Spleen (tissue), 13 donors: ENCODE data around the gene IGFALS. TPM values are rescaled to one million over a fixed set of nuclear protein-coding genes. Genes with fewer than 3 reads are reported as not detected.

ENCODE experiments used
- DNase-seq: peaks from one replicate; pipeline ENCODE4 v3.0.0-alpha.2; 2020
- H3K27ac ChIP-seq, 8 donors: fragments of 200-600 bp; sonication (generic) in 7 of 8; 1 replicate in 4 of 8; 2 replicates in 4 of 8; pipeline versions ENCODE4 v1.5.0 to v1.8.0; 2016 to 2021; ENCODE audit warnings: inconsistent platforms in 4 of 8, mild to moderate bottlenecking in 4 of 8, moderate library complexity in 1 of 8
- H3K27me3 ChIP-seq, 7 donors: fragments of 200-600 bp; sonication (generic) in 6 of 7; replicated peaks in 1 of 7; 1 replicate in 4 of 7; 2 replicates in 3 of 7; pipeline versions ENCODE4 v1.5.0 to v1.8.0; 2016 to 2021; ENCODE audit warnings: inconsistent platforms in 3 of 7, mild to moderate bottlenecking in 1 of 7
- H3K36me3 ChIP-seq, 6 donors: fragments of 200-600 bp; sonication (generic) in 5 of 6; 1 replicate in 4 of 6; 2 replicates in 2 of 6; pipeline versions ENCODE4 v1.5.0 to v1.8.0; 2016 to 2021; ENCODE audit warnings: inconsistent platforms in 2 of 6
- H3K4me1 ChIP-seq, 6 donors: fragments of 200-600 bp; sonication (generic) in 5 of 6; 1 replicate in 3 of 6; 2 replicates in 3 of 6; pipeline versions ENCODE4 v1.5.0 to v1.8.0; 2016 to 2021; ENCODE audit warnings: inconsistent platforms in 3 of 6
- H3K4me3 ChIP-seq, 8 donors: fragments of 200-600 bp; sonication (generic) in 7 of 8; 1 replicate in 4 of 8; 2 replicates in 4 of 8; pipeline versions ENCODE4 v1.5.0 to v1.8.0; 2016 to 2021; ENCODE audit warnings: inconsistent platforms in 4 of 8, mild to moderate bottlenecking in 4 of 8, moderate library complexity in 2 of 8
- H3K9me3 ChIP-seq, 8 donors: fragments of 200-600 bp; sonication (generic) in 7 of 8; 1 replicate in 4 of 8; 2 replicates in 4 of 8; pipeline versions ENCODE4 v1.5.0 to v1.8.0; 2016 to 2021; ENCODE audit warnings: inconsistent platforms in 4 of 8
- POLR2A ChIP-seq, 3 donors: fragments of 450-650 bp; IDR thresholded peaks; one replicate each; pipeline ENCODE4 v1.5.1; 2017; ENCODE audit warnings: antibody characterized with exemption in 3 of 3, mild to moderate bottlenecking in 1 of 3
- POLR2AphosphoS5 ChIP-seq, 3 donors: sonication (generic); formaldehyde crosslinking; IDR thresholded peaks; one replicate each; pipeline ENCODE4 v1.5.1; 2017; ENCODE audit warnings: antibody characterized with exemption in 3 of 3
- WGBS, 5 donors: extraction: QIAGEN DNeasy Blood & Tissue Kit in 3 of 5; methylation state at CpG; one replicate each; pipeline versions ENCODE4 v1.1.5 to v1.1.7; 2013 to 2018; 5-methylcytosine and 5-hydroxymethylcytosine counted together
- intact Hi-C: fragments of 100-400 bp; cut with DNase I; formaldehyde crosslinking; loops from one replicate; pipeline ENCODE4 v1.15.0; 2023; ENCODE audit warnings: low total_unique reads
- long read RNA-seq, 2 donors: transcript quantifications; one replicate each; lab custom pipeline, GENCODE V29; 2026
- polyA plus RNA-seq, 3 donors: library from polyadenylated mRNA; stranded (reverse); fragments of 200-250 nt; gene quantifications; one replicate each; pipeline ENCODE4 v1.2.1, GENCODE V29; 2013
- total RNA-seq, 7 donors: library from RNA; depleted of rRNA in 3 of 7; stranded (reverse); fragments of >200 nt in 3 of 7; fragmentation: NEBNext Ultra II Directional in 4 of 7; extraction: Animal tissue kit (Norgen Biotek cat#: 25700) in 4 of 7; gene quantifications; one replicate each; pipeline versions ENCODE4 v1.1.0 to v1.2.1, GENCODE V29; 2016 to 2021
- TF ChIP-seq, protein P1 (sequence below), 11 experiments: fragments of 200-600 bp in 7 of 11; fragments of 450-650 bp in 4 of 11; sonication (generic) in 4 of 11; IDR thresholded peaks in 8 of 11; conservative IDR thresholded peaks in 3 of 11; 1 replicate in 7 of 11; 2 replicates in 4 of 11; pipeline versions ENCODE4 v1.4.0 to v1.8.0; 2016 to 2021; ENCODE audit warnings: antibody characterized with exemption in 11 of 11, inconsistent platforms in 4 of 11, mild to moderate bottlenecking in 1 of 11
- donor health status: healthy with polysubstance abuse.
- donor health status: DM: no; HTN: no; CAD: no; lungs with moderate emphysema.
- donor health status: DM: no; HTN: no; CAD: no.
- donor health status: Bipolar disorder and iron deficiency.
- donor health status: healthy.
- donor health status: DM: no; HTN: no; CAD: no.
- donor health status: DM: yes; HTN: yes; CAD: no.

Gene IGFALS
- total RNA-seq: under 1 TPM in 5 of 7 donors, not detected in 2; 0.21 to 0.63 (median 0.39) TPM
- polyA plus RNA-seq: under 1 TPM; 0.14 to 0.19 (median 0.17) TPM
- long read RNA-seq, donor 1: 0 reads
- long read RNA-seq, donor 2: 0 reads

DNA sequence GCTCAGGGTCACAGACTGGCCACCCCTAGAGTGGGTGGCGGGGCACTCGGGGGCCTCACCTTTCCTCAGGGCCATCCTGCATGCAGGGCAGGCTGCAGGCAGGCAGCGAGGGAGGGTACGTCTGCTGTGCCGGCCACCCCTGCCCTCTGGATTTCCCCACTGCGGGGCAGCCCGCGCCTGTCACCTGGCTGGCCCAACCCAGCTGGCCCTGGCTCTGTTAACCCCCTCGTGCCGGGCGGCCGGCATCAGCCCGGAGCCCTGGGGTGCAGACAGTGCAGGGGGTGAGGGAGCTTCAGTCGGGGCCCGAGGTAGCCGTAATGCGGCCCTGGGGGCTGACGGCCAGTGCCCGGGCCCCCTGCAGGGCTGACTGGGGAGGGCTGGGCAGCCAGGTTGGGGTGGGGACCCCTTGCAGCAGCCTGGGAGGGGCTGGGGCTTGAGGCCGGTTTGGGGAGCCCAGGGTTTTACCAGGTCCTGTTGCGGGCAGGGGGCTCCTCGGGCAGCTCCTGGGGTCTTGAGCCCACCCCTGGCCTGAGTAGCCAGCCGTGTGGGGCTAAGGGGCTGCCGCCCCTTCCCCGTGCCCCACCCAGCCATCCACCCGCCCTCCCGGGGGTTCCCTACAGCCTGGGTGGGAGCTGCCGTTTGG lies at the start of gene IGFALS:
TSS of gene IGFALS (minus strand) at position 128 of the 643 bp plus-strand sequence. CDS start at position 75, 53 bp downstream.
- 63 to 86% (median 80%) methylated on average over 14 to 28 of the region's 28 CpGs for WGBS, 5 donors
- H3K4me3 ChIP-seq: no peak within 1 kb of the TSS
- no peaks in the 10 kb centered on the region for H3K27me3 ChIP-seq
- DNase-seq: no peak
- no peak within 1 kb of the TSS for H3K27ac ChIP-seq
- peaks cover 0 to 20% (median 17%) of the 10 kb centered on the region in 8 donors for H3K9me3 ChIP-seq
- peaks cover 0 to 42% (median 30%) of the 10 kb centered on the region in 6 donors for H3K36me3 ChIP-seq
- TF ChIP-seq, protein P1, sequence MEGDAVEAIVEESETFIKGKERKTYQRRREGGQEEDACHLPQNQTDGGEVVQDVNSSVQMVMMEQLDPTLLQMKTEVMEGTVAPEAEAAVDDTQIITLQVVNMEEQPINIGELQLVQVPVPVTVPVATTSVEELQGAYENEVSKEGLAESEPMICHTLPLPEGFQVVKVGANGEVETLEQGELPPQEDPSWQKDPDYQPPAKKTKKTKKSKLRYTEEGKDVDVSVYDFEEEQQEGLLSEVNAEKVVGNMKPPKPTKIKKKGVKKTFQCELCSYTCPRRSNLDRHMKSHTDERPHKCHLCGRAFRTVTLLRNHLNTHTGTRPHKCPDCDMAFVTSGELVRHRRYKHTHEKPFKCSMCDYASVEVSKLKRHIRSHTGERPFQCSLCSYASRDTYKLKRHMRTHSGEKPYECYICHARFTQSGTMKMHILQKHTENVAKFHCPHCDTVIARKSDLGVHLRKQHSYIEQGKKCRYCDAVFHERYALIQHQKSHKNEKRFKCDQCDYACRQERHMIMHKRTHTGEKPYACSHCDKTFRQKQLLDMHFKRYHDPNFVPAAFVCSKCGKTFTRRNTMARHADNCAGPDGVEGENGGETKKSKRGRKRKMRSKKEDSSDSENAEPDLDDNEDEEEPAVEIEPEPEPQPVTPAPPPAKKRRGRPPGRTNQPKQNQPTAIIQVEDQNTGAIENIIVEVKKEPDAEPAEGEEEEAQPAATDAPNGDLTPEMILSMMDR (IDR thresholded peaks at IDR 0.05 in 8 of 11, conservative IDR thresholded peaks at IDR 0.05 in 3 of 11): no peak
- peak in 1 of 3 donors; percentile 22 for TF ChIP-seq POLR2AphosphoS5 (IDR thresholded peaks at IDR 0.05)
- intact Hi-C loops: no loop called here
- H3K4me1 ChIP-seq: no peaks in the 10 kb centered on the region

GRCh38 chr16:1839554-1839953 lies 46.0 kb upstream of the IGFALS start:
- TF ChIP-seq POLR2A (IDR thresholded peaks at IDR 0.05) (no peak), POLR2AphosphoS5 (IDR thresholded peaks at IDR 0.05) (no peak)
- TF ChIP-seq, protein P1 (IDR thresholded peaks at IDR 0.05 in 8 of 11, conservative IDR thresholded peaks at IDR 0.05 in 3 of 11): no peak
- no peaks in the 10 kb centered on the region for H3K27me3 ChIP-seq
- intact Hi-C loops: no loop called here
- H3K9me3 ChIP-seq: no peaks in the 10 kb centered on the region
- no peak for DNase-seq
- no peak overlapping the region for H3K4me3 ChIP-seq
- peaks cover 0 to 8% (median 0%) of the 10 kb centered on the region in 6 donors for H3K36me3 ChIP-seq
- 72 to 85% (median 80%) methylated on average over 9 of the region's 9 CpGs for WGBS, 5 donors
- no peak overlapping the region for H3K27ac ChIP-seq
- H3K4me1 ChIP-seq: no peaks in the 10 kb centered on the region

GRCh38 chr16:1834096-1834495 lies 40.6 kb upstream of the IGFALS start:
- Histone ChIP-seq H3K9me3 (no peaks in the 10 kb centered on the region), H3K27me3 (no peaks in the 10 kb centered on the region), H3K4me1 (peaks cover 7 to 16% (median 12%) of the 10 kb centered on the region in 6 donors), H3K27ac (no peak overlapping the region), H3K36me3 (peaks cover 0 to 20% (median 7%) of the 10 kb centered on the region in 6 donors), H3K4me3 (no peak overlapping the region)
- TF ChIP-seq POLR2A (IDR thresholded peaks at IDR 0.05): no peak
- TF ChIP-seq, protein P1 (IDR thresholded peaks at IDR 0.05 in 8 of 11, conservative IDR thresholded peaks at IDR 0.05 in 3 of 11): no peak
- TF ChIP-seq POLR2AphosphoS5 (IDR thresholded peaks at IDR 0.05): no peak
- intact Hi-C loops: no loop called here
- 84 to 93% (median 90%) methylated on average over 5 of the region's 5 CpGs for WGBS, 5 donors
- DNase-seq: no peak

DNA sequence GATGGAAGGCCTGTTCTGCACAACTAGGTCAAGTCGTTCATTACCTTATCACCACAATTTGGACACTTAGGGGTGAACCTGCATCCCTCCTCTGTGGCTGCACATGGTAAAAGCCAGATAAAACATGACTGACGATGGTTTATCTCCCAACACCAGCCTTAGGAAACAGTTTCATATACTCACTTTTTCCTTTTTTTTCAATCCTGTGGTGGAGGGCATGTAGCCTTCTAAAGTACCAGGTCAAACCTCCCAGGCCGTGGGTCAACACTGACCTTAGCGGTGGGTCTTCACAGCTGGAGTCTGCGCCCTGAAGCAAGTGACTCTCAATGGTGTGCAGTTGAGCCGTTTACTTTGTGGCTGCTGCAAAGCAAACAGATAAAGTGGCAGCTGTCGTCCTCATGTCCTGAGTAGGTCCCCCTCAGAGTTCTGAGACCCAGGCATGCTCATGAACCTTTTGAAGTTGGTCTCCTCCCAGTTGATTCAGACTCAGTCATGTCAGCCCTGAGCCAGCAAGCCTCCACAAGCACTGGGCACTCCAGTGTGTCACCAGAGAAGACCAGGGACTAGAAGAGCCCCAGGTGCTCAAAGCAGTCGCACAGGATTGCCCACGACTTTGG lies 39.4 kb upstream of the IGFALS start:
- no peak overlapping the region for H3K27ac ChIP-seq
- peaks cover 0 to 23% (median 7%) of the 10 kb centered on the region in 6 donors for H3K36me3 ChIP-seq
- TF ChIP-seq, protein P1 (IDR thresholded peaks at IDR 0.05 in 8 of 11, conservative IDR thresholded peaks at IDR 0.05 in 3 of 11): no peak
- no peak for TF ChIP-seq POLR2A (IDR thresholded peaks at IDR 0.05)
- no peak for TF ChIP-seq POLR2AphosphoS5 (IDR thresholded peaks at IDR 0.05)
- intact Hi-C loops: no loop called here
- DNase-seq: peak; percentile 18
- no peaks in the 10 kb centered on the region for H3K27me3 ChIP-seq
- peaks cover 18 to 27% (median 23%) of the 10 kb centered on the region in 6 donors for H3K4me1 ChIP-seq
- no peaks in the 10 kb centered on the region for H3K9me3 ChIP-seq
- WGBS, 5 donors: 72 to 88% (median 83%) methylated on average over 9 of the region's 9 CpGs
- H3K4me3 ChIP-seq: no peak overlapping the region
